H9 (cell line): ENCODE results near the gene PHKG2. TPM values are rescaled to one million over a fixed set of nuclear protein-coding genes. Genes with fewer than 3 reads are reported as not detected.
A peak's percentile ranks its signal among the peaks of the same experiment; 100 is the strongest.

Experiments
- DNase-seq: peaks from one replicate; pipeline ENCODE4 v3.0.0-alpha.2; 2017
- H2AFZ ChIP-seq: one replicate; pipeline ENCODE4 v1.6.1; 2013; ENCODE audit warnings: mild to moderate bottlenecking, low read length, control low read depth, moderate library complexity
- H2AK5ac ChIP-seq: 2 replicates; pipeline ENCODE4 v1.6.1; 2013; ENCODE audit warnings: low read length, control low read depth, mixed read lengths; ENCODE audit not compliant: insufficient read length
- H2BK120ac ChIP-seq: one replicate; pipeline ENCODE4 v1.6.1; 2013; ENCODE audit warnings: low read depth, mild to moderate bottlenecking, low read length, control low read depth, inconsistent platforms; ENCODE audit not compliant: poor library complexity, severe bottlenecking
- H2BK12ac ChIP-seq: 2 replicates; pipeline ENCODE4 v1.6.1; 2013; ENCODE audit warnings: low read length, control low read depth, mixed read lengths, low read depth; ENCODE audit not compliant: insufficient read length
- H2BK15ac ChIP-seq: 2 replicates; pipeline ENCODE4 v1.6.1; 2013; ENCODE audit warnings: low read depth, low read length, control low read depth
- H2BK20ac ChIP-seq: one replicate; pipeline ENCODE4 v1.6.1; 2013; ENCODE audit warnings: low read depth, mild to moderate bottlenecking, low read length, control low read depth, inconsistent platforms; ENCODE audit not compliant: poor library complexity, severe bottlenecking
- H2BK5ac ChIP-seq: 2 replicates; pipeline ENCODE4 v1.6.1; 2013; ENCODE audit warnings: low read length, control low read depth, mixed read lengths; ENCODE audit not compliant: insufficient read length
- H3K14ac ChIP-seq: 2 replicates; pipeline ENCODE4 v1.6.1; 2013; ENCODE audit warnings: low read length, control low read depth; ENCODE audit not compliant: insufficient read depth
- H3K18ac ChIP-seq: 2 replicates; pipeline ENCODE4 v1.6.1; 2013; ENCODE audit warnings: low read depth, mild to moderate bottlenecking, mixed read lengths, low read length, control low read depth; ENCODE audit not compliant: insufficient read length
- H3K23ac ChIP-seq: 2 replicates; pipeline ENCODE4 v1.6.1; 2013; ENCODE audit warnings: low read length, control low read depth, mixed read lengths, low read depth; ENCODE audit not compliant: insufficient read length
- H3K23me2 ChIP-seq: 2 replicates; pipeline ENCODE4 v1.6.1; 2013; ENCODE audit warnings: low read depth, mild to moderate bottlenecking, mixed read lengths, low read length, control low read depth; ENCODE audit not compliant: insufficient read length, poor library complexity, severe bottlenecking
- H3K27ac ChIP-seq: 2 replicates; pipeline ENCODE4 v1.5.1; 2013; ENCODE audit warnings: low read length, control low read depth, mixed read lengths, low read depth; ENCODE audit not compliant: insufficient read length
- H3K27me3 ChIP-seq: 2 replicates; pipeline ENCODE4 v1.6.1; 2013; ENCODE audit warnings: low read length, control low read depth, inconsistent platforms; ENCODE audit not compliant: insufficient read depth
- H3K4ac ChIP-seq: 2 replicates; pipeline ENCODE4 v1.6.1; 2013; ENCODE audit warnings: low read depth, mild to moderate bottlenecking, control low read depth, inconsistent platforms, low read length, moderate library complexity
- H3K4me1 ChIP-seq: 2 replicates; pipeline ENCODE4 v1.6.1; 2013; ENCODE audit warnings: low read length, control low read depth, inconsistent platforms; ENCODE audit not compliant: insufficient read depth
- H3K4me2 ChIP-seq: 2 replicates; pipeline ENCODE4 v1.6.1; 2013; ENCODE audit warnings: low read length, control low read depth, mixed read lengths; ENCODE audit not compliant: insufficient read length, insufficient read depth
- H3K56ac ChIP-seq: 2 replicates; pipeline ENCODE4 v1.6.1; 2013; ENCODE audit warnings: low read depth, mild to moderate bottlenecking, mixed read lengths, low read length, control low read depth; ENCODE audit not compliant: insufficient read length
- H3K79me1 ChIP-seq: 2 replicates; pipeline ENCODE4 v1.6.1; 2013; ENCODE audit warnings: low read depth, mild to moderate bottlenecking, moderate library complexity, low read length, control low read depth, inconsistent platforms; ENCODE audit not compliant: insufficient read depth, poor library complexity, severe bottlenecking
- H3K79me2 ChIP-seq: 2 replicates; pipeline ENCODE4 v1.6.1; 2013; ENCODE audit warnings: low read length, control low read depth, inconsistent platforms; ENCODE audit not compliant: insufficient read depth
- H3K9ac ChIP-seq: 2 replicates; pipeline ENCODE4 v1.6.1; 2013; ENCODE audit warnings: low read length, control low read depth, mixed read lengths; ENCODE audit not compliant: insufficient read length; ENCODE audit errors: extremely low read depth
- H3K9me3 ChIP-seq: one replicate; pipeline ENCODE4 v1.6.1; 2013; ENCODE audit warnings: low read depth, low read length, inconsistent platforms; ENCODE audit not compliant: control insufficient read depth
- H3T11ph ChIP-seq: one replicate; pipeline ENCODE4 v1.6.1; 2013; ENCODE audit warnings: mild to moderate bottlenecking, low read length, control low read depth, inconsistent platforms
- H4K20me1 ChIP-seq: one replicate; pipeline ENCODE4 v1.6.1; 2013; ENCODE audit not compliant: control insufficient read depth, insufficient read length, insufficient read depth
- H4K5ac ChIP-seq: 2 replicates; pipeline ENCODE4 v1.6.1; 2013; ENCODE audit warnings: low read depth, mild to moderate bottlenecking, mixed read lengths, low read length, control low read depth; ENCODE audit not compliant: insufficient read length
- H4K8ac ChIP-seq: replicated peaks from 2 replicates; pipeline ENCODE4 v1.6.1; 2013; ENCODE audit warnings: low read length, control low read depth, mixed read lengths, low read depth; ENCODE audit not compliant: insufficient read length
- H4K91ac ChIP-seq: 2 replicates; pipeline ENCODE4 v1.6.1; 2013; ENCODE audit warnings: low read depth, mild to moderate bottlenecking, moderate library complexity, mixed read lengths, low read length, control low read depth; ENCODE audit not compliant: insufficient read length
- H3K27ac Mint-ChIP-seq, 3 experiments: 2 replicates in 2 of 3; 3 replicates in 1 of 3; pipeline ENCODE4 v1.8.0; 2020 to 2021; ENCODE audit warnings: mixed read lengths in 3 of 3, mild to moderate bottlenecking in 1 of 3, moderate library complexity in 1 of 3
- H3K27me3 Mint-ChIP-seq: 2 replicates; pipeline ENCODE4 v1.8.0; 2021; ENCODE audit warnings: low read depth, mild to moderate bottlenecking, moderate library complexity, mixed read lengths
- H3K36me3 Mint-ChIP-seq, 3 experiments: 2 replicates in 2 of 3; 3 replicates in 1 of 3; pipeline ENCODE4 v1.8.0; 2020 to 2021; ENCODE audit warnings: low read depth in 3 of 3, mixed read lengths in 3 of 3; ENCODE audit not compliant: insufficient read depth in 1 of 3
- H3K4me1 Mint-ChIP-seq, 2 experiments: 2 replicates each; pipeline ENCODE4 v1.8.0; 2020; ENCODE audit warnings: mixed read lengths in 2 of 2
- H3K4me3 Mint-ChIP-seq, 2 experiments: 2 replicates in 1 of 2; 3 replicates in 1 of 2; pipeline ENCODE4 v1.8.0; 2020 to 2021; ENCODE audit warnings: mild to moderate bottlenecking in 2 of 2, mixed read lengths in 2 of 2, moderate library complexity in 1 of 2
- H3K9me3 Mint-ChIP-seq, 2 experiments: 2 replicates in 1 of 2; 3 replicates in 1 of 2; pipeline ENCODE4 v1.8.0; 2020; ENCODE audit warnings: mild to moderate bottlenecking in 2 of 2, mixed read lengths in 2 of 2, moderate library complexity in 1 of 2
- WGBS: extraction: QIAGEN DNeasy Blood & Tissue Kit; methylation state at CpG from one replicate; pipeline ENCODE4 v1.1.7; 2013; ENCODE audit warnings: missing lambda C conversion rate, low lambda C conversion rate, mixed read lengths; ENCODE audit not compliant: insufficient read length; ENCODE audit errors: extremely low coverage; 5-methylcytosine and 5-hydroxymethylcytosine counted together
- total RNA-seq: library from RNA; stranded (reverse); gene quantifications from 2 replicates; pipeline ENCODE4 v1.2.1, GENCODE V29; 2021
- TF ChIP-seq, protein P1 (sequence below): fragments of 200-600 bp; sonication (generic); conservative IDR thresholded peaks from 3 replicates; pipeline ENCODE4 v1.8.0; 2021; ENCODE audit warnings: antibody characterized with exemption, mild to moderate bottlenecking

PHKG2 gene
- total RNA-seq, 1 experiment from 2014 or later: 46.6 TPM

DNA sequence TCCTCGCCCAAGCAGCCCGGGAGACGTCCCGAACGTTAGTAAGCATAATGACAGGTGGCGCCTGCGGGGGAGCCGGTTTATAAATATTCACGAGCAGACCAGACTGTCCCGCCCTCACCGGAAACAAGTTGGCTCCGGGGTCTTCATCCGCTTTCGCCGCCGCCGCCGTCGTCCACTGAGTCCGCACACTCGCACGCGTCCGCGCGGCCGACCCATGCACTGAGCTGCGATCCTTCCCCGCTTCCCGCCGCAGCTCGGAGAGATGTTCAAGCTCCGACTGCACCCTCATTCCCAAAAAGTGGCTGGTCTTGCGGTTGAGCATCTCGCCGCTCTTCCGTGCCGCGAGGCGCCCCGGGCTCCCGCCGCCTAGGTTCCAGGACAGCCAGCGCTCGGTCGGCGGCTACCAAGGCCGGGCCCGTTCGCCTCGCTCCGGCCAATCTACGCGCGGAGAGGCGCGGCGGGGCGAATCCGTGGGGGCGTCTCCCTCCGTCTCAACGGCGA, 13.3 kb downstream of the PHKG2 start:
- Histone ChIP-seq H2BK20ac (no peak overlapping the region), H4K5ac (no peak overlapping the region), H3K9me3 (no peaks in the 10 kb centered on the region), H3K27ac (no peak overlapping the region), H2BK5ac (no peak overlapping the region), H4K20me1 (no peaks in the 10 kb centered on the region), H2BK12ac (no peak overlapping the region), H3K18ac (no peak overlapping the region), H3K79me1 (peaks cover 6% of the 10 kb centered on the region), H3K23ac (no peak overlapping the region), H3K56ac (no peak overlapping the region), H4K8ac (no peak overlapping the region), H3T11ph (no peak overlapping the region), H2BK15ac (no peak overlapping the region), H3K4me1 (no peaks in the 10 kb centered on the region), H2BK120ac (no peak overlapping the region), H4K91ac (no peak overlapping the region), H3K4ac (no peak overlapping the region), H3K23me2 (peaks cover 20% of the 10 kb centered on the region), H2AFZ (no peak overlapping the region), H3K9ac (peak overlapping the region; percentile 46), H3K27me3 (no peaks in the 10 kb centered on the region), H3K4me2 (peak overlapping the region; percentile 95), H3K79me2 (no peaks in the 10 kb centered on the region), H2AK5ac (no peak overlapping the region), H3K14ac (no peak overlapping the region; the same call in 1 of the 2 replicates)
- Mint-ChIP-seq H3K9me3 (no peaks in the 10 kb centered on the region), H3K36me3 (peaks cover 31 to 60% (median 41%) of the 10 kb centered on the region in 3 experiments), H3K4me3 (peak overlapping the region; percentile 91 to 97), H3K27ac (peak overlapping the region in 2 of 3 experiments; percentile 63 to 94; a peak in 3 of 7 replicates), H3K27me3 (no peaks in the 10 kb centered on the region), H3K4me1 (peaks cover 17 to 18% of the 10 kb centered on the region in 2 experiments)
- DNase-seq: peak; percentile 68
- no CpG with 5 or more reads among the region's 64 CpGs for WGBS
- TF ChIP-seq, protein P1, sequence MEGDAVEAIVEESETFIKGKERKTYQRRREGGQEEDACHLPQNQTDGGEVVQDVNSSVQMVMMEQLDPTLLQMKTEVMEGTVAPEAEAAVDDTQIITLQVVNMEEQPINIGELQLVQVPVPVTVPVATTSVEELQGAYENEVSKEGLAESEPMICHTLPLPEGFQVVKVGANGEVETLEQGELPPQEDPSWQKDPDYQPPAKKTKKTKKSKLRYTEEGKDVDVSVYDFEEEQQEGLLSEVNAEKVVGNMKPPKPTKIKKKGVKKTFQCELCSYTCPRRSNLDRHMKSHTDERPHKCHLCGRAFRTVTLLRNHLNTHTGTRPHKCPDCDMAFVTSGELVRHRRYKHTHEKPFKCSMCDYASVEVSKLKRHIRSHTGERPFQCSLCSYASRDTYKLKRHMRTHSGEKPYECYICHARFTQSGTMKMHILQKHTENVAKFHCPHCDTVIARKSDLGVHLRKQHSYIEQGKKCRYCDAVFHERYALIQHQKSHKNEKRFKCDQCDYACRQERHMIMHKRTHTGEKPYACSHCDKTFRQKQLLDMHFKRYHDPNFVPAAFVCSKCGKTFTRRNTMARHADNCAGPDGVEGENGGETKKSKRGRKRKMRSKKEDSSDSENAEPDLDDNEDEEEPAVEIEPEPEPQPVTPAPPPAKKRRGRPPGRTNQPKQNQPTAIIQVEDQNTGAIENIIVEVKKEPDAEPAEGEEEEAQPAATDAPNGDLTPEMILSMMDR: no peak
